Measurements from ENCODE around the gene HNRNPUL1.

GRCh38 chr19:41299046-41299754, 35.0 kb downstream of the HNRNPUL1 start:
- TF ChIP-seq EZH2 (IDR thresholded peaks at IDR 0.05) (no peak), CTCF (IDR thresholded peaks at IDR 0.05) (no peak), EZH2phosphoT487 (IDR thresholded peaks at IDR 0.05) (no peak)
